SK-N-SH treated with all-trans-retinoic acid at 6 μM for 48 hours (cell line): Measurements from ENCODE around the gene CXCL3.

ENCODE experiments used
- ATAC-seq: fragments of 200-7000 bp; cut with Tn5 transposase; 3 replicates; pipeline ENCODE4 v1.9.1; 2020; ENCODE audit warnings: mild to moderate bottlenecking, moderate library complexity
- ARNTL ChIP-seq: fragments of 450-650 bp; formaldehyde crosslinking; IDR thresholded peaks from 2 replicates; pipeline ENCODE4 v1.5.0; 2020; ENCODE audit warnings: low read depth, mild to moderate bottlenecking, moderate library complexity, borderline replicate concordance
- BACH2 ChIP-seq: fragments of 250-450 bp; sonication (Bioruptor Pico); IDR thresholded peaks from 2 replicates; pipeline ENCODE4 v1.9.0; 2021; ENCODE audit warnings: mild to moderate bottlenecking, borderline replicate concordance
- CREB5 ChIP-seq: fragments of 250-450 bp; sonication (Bioruptor Pico); IDR thresholded peaks from 2 replicates; pipeline ENCODE4 v1.5.1; 2020; ENCODE audit warnings: low read depth, mild to moderate bottlenecking, moderate library complexity
- CSRNP3 ChIP-seq: fragments of 250-450 bp; sonication (Bioruptor Pico); IDR thresholded peaks from 2 replicates; pipeline ENCODE4 v1.5.1; 2021; ENCODE audit warnings: mild to moderate bottlenecking, moderate library complexity
- ESRRG ChIP-seq: fragments of 250-450 bp; sonication (Bioruptor Pico); IDR thresholded peaks from 2 replicates; pipeline ENCODE4 v1.6.1; 2021; ENCODE audit warnings: mild to moderate bottlenecking
- GLIS3 ChIP-seq: fragments of 250-450 bp; sonication (Bioruptor Pico); IDR thresholded peaks from 2 replicates; pipeline ENCODE4 v1.5.0; 2020; ENCODE audit warnings: mild to moderate bottlenecking, moderate library complexity
- ISL1 ChIP-seq: fragments of 250-450 bp; sonication (Bioruptor Pico); IDR thresholded peaks from 2 replicates; pipeline ENCODE4 v2.1.2; 2022; ENCODE audit warnings: mild to moderate bottlenecking, moderate library complexity
- OSR1 ChIP-seq: fragments of 250-450 bp; sonication (Bioruptor Pico); IDR thresholded peaks from 2 replicates; pipeline ENCODE4 v1.8.0; 2022; ENCODE audit warnings: moderate library complexity, mild to moderate bottlenecking, inconsistent platforms
- POU6F1 ChIP-seq: fragments of 250-450 bp; sonication (Bioruptor Pico); IDR thresholded peaks from 2 replicates; pipeline ENCODE4 v1.8.0; 2021; ENCODE audit warnings: low read depth, mild to moderate bottlenecking, moderate library complexity, borderline replicate concordance
- PPARA ChIP-seq: fragments of 250-450 bp; sonication (Bioruptor Pico); IDR thresholded peaks from 2 replicates; pipeline ENCODE4 v1.5.0; 2020; ENCODE audit warnings: mild to moderate bottlenecking, borderline replicate concordance
- RARB ChIP-seq: fragments of 250-450 bp; sonication (Bioruptor Pico); IDR thresholded peaks from 2 replicates; pipeline ENCODE4 v1.8.0; 2021; ENCODE audit warnings: mild to moderate bottlenecking, moderate library complexity
- SNAI2 ChIP-seq: fragments of 250-450 bp; sonication (Bioruptor Pico); IDR thresholded peaks from 2 replicates; pipeline ENCODE4 v1.5.0; 2020; ENCODE audit warnings: mild to moderate bottlenecking, moderate library complexity
- TCF4 ChIP-seq: fragments of 250-450 bp; sonication (Bioruptor Pico); IDR thresholded peaks from 2 replicates; pipeline ENCODE4 v1.8.0; 2021; ENCODE audit warnings: mild to moderate bottlenecking, moderate library complexity, borderline replicate concordance
- ZC3H10 ChIP-seq: fragments of 250-450 bp; sonication (Bioruptor Pico); IDR thresholded peaks from 2 replicates; pipeline ENCODE4 v1.5.1; 2021; ENCODE audit warnings: mild to moderate bottlenecking, moderate library complexity
- ZFP3 ChIP-seq: fragments of 250-450 bp; sonication (Bioruptor Pico); IDR thresholded peaks from 2 replicates; pipeline ENCODE4 v1.5.0; 2020; ENCODE audit warnings: mild to moderate bottlenecking, moderate library complexity
- ZFP30 ChIP-seq: fragments of 450-650 bp; formaldehyde crosslinking; IDR thresholded peaks from 2 replicates; pipeline ENCODE4 v1.5.0; 2022; ENCODE audit warnings: mild to moderate bottlenecking, moderate library complexity
- ZNF565 ChIP-seq: fragments of 450-650 bp; formaldehyde crosslinking; conservative IDR thresholded peaks from 2 replicates; pipeline ENCODE4 v1.5.0; 2020; ENCODE audit warnings: low read depth, mild to moderate bottlenecking, moderate library complexity
- ZNF70 ChIP-seq: fragments of 450-650 bp; formaldehyde crosslinking; IDR thresholded peaks from 2 replicates; pipeline ENCODE4 v1.5.0; 2020; ENCODE audit warnings: mild to moderate bottlenecking, moderate library complexity
- TF ChIP-seq, protein P1 (sequence below): fragments of 250-450 bp; sonication (Bioruptor Pico); IDR thresholded peaks from 2 replicates; pipeline ENCODE4 v1.5.0; 2020; ENCODE audit warnings: mild to moderate bottlenecking, moderate library complexity
- TF ChIP-seq, protein P2 (sequence below): fragments of 250-450 bp; sonication (Bioruptor Pico); IDR thresholded peaks from 2 replicates; pipeline ENCODE4 v1.8.0; 2020; ENCODE audit warnings: mild to moderate bottlenecking, moderate library complexity, borderline replicate concordance

The CXCL3 gene

DNA sequence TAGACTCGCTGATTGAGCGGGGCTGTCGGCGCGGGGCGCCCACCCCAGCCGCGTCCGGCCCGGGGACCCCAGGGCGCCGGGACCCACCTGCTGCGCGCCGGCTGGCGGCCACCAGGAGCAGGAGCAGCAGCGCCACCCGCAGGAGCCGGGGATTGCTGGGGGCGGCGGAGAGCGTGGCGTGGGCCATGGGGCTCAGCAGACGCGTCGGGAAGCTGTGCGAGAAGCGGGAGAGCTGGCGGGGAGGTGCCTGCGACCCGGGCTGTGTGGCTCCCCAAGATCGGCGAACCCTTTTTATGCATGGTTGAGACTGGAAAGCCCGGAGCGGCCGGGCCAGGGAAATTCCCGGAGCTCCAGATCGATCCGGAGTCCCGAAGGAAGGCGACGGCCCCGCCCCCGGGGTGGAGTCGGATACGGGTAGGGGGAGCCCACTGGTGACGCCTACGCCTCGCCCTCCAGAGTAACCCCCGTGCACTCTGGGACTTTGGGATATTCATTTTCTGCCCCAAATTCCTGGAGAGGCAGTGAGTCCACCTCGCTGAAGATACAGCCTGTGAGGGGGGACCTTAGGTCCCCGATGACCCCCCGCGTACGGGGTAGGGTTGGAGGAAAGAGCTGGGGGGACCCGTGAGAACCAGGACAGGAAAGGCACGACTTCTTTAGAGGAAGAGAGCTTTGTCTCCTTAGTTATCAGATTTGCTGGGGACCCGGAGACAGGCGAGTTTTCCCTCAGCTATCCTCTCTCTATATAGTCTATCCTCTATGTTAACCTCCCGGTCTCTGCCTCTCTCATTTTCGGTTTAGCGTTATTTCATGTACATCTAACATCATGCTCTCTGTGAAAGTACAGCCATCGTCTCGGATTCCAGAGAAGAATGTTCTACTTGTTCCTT, at the start of gene CXCL3:
CXCL3 (minus strand) TSS at position 265 of the 890 bp plus-strand sequence; CDS start at position 187, 78 bp downstream.
- ATAC-seq: peak; percentile 88
- TF ChIP-seq RARB (CRISPR knock-in tag): no peak
- TF ChIP-seq SNAI2 (CRISPR knock-in tag): no peak
- TF ChIP-seq, protein P1, sequence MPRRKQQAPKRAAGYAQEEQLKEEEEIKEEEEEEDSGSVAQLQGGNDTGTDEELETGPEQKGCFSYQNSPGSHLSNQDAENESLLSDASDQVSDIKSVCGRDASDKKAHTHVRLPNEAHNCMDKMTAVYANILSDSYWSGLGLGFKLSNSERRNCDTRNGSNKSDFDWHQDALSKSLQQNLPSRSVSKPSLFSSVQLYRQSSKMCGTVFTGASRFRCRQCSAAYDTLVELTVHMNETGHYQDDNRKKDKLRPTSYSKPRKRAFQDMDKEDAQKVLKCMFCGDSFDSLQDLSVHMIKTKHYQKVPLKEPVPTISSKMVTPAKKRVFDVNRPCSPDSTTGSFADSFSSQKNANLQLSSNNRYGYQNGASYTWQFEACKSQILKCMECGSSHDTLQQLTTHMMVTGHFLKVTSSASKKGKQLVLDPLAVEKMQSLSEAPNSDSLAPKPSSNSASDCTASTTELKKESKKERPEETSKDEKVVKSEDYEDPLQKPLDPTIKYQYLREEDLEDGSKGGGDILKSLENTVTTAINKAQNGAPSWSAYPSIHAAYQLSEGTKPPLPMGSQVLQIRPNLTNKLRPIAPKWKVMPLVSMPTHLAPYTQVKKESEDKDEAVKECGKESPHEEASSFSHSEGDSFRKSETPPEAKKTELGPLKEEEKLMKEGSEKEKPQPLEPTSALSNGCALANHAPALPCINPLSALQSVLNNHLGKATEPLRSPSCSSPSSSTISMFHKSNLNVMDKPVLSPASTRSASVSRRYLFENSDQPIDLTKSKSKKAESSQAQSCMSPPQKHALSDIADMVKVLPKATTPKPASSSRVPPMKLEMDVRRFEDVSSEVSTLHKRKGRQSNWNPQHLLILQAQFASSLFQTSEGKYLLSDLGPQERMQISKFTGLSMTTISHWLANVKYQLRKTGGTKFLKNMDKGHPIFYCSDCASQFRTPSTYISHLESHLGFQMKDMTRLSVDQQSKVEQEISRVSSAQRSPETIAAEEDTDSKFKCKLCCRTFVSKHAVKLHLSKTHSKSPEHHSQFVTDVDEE: no peak
- no peak for TF ChIP-seq ZFP30 (CRISPR knock-in tag)
- TF ChIP-seq ZNF565 (CRISPR knock-in tag): no peak
- TF ChIP-seq OSR1: no peak
- TF ChIP-seq ZFP3 (CRISPR knock-in tag): no peak
- TF ChIP-seq, all 23 proteins: peak for 0

GRCh38 chr4:74087481-74087880, 49.0 kb upstream of the CXCL3 start:
- TF ChIP-seq ZC3H10 (no peak), PPARA (no peak), RARB (CRISPR knock-in tag) (no peak), POU6F1 (CRISPR knock-in tag) (no peak), OSR1 (no peak), CREB5 (CRISPR knock-in tag) (no peak), ESRRG (CRISPR knock-in tag) (no peak), ZNF70 (no peak), ARNTL (no peak), BACH2 (CRISPR knock-in tag) (no peak), TCF4 (CRISPR knock-in tag) (no peak), SNAI2 (CRISPR knock-in tag) (no peak), GLIS3 (CRISPR knock-in tag) (no peak), ISL1 (CRISPR knock-in tag) (no peak)
- ATAC-seq: no peak

- TF ChIP-seq, protein P2, sequence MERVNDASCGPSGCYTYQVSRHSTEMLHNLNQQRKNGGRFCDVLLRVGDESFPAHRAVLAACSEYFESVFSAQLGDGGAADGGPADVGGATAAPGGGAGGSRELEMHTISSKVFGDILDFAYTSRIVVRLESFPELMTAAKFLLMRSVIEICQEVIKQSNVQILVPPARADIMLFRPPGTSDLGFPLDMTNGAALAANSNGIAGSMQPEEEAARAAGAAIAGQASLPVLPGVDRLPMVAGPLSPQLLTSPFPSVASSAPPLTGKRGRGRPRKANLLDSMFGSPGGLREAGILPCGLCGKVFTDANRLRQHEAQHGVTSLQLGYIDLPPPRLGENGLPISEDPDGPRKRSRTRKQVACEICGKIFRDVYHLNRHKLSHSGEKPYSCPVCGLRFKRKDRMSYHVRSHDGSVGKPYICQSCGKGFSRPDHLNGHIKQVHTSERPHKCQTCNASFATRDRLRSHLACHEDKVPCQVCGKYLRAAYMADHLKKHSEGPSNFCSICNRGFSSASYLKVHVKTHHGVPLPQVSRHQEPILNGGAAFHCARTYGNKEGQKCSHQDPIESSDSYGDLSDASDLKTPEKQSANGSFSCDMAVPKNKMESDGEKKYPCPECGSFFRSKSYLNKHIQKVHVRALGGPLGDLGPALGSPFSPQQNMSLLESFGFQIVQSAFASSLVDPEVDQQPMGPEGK (CRISPR knock-in tag): no peak
- TF ChIP-seq ZFP3 (CRISPR knock-in tag): no peak
- no peak for TF ChIP-seq POU6F1 (CRISPR knock-in tag)
- TF ChIP-seq RARB (CRISPR knock-in tag): no peak
- no peak for TF ChIP-seq CREB5 (CRISPR knock-in tag)
- no peak for TF ChIP-seq ISL1 (CRISPR knock-in tag)
- no peak for TF ChIP-seq ZNF70
- no peak for TF ChIP-seq ZC3H10
- TF ChIP-seq CSRNP3 (CRISPR knock-in tag): no peak
- no peak for TF ChIP-seq OSR1
- TF ChIP-seq BACH2 (CRISPR knock-in tag): no peak
- no peak for TF ChIP-seq PPARA
Measured at GRCh38 chr4:74085669-74086068, 47.2 kb upstream of the CXCL3 start.

More at GRCh38 chr4:74085669-74086068, 47.2 kb upstream of the CXCL3 start:
- no peak for ATAC-seq
